Loucy (cell line): Measurements from ENCODE around the gene SEPSECS.

Source experiments
- CTCF ChIP-seq: fragments of 200-600 bp; sonication (generic); conservative IDR thresholded peaks from 2 replicates; pipeline ENCODE4 v1.5.1; 2014; ENCODE audit warnings: mild to moderate bottlenecking, antibody characterized with exemption, low read length
- EZH2phosphoT487 ChIP-seq: fragments of 200-600 bp; IDR thresholded peaks from 2 replicates; pipeline ENCODE4 v1.6.1; 2018; ENCODE audit warnings: antibody characterized with exemption, mild to moderate bottlenecking, moderate library complexity, borderline replicate concordance

DNA sequence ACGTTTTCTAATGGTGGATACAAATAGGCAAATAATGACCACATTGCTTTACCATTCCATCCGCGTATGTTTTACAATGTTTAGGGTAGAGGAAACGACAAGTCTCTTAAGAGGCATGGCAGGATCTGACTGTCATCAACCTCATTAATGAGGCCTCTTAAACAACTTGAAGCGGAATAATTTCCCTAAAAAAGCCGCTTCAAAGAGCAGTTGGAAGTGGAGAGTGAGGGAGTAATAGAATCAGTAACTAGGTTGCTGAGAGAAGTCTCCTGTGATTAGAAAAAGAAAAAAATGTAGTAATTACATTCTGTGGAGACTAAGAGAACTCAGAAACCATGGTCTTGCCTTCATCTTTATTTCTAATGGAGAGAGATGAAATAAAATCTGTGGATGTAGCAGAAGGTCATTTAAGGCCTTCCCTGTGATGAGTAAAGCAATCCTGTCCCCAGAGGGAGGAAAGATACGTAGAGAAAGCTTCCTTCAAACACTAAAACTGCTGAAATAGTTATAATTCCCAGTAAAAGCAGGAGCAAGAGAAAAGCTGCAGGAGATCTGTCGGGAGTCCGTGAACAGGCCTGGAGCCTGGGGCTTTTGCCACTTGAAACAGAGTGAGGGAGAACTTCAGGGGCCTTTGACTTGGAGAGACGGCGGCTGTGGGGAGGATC is 11.1 kb upstream of the SEPSECS start:
- no peak for TF ChIP-seq CTCF
- TF ChIP-seq EZH2phosphoT487: no peak
